Stimulated activated CD4-positive, alpha-beta T cell treated with anti-CD3 and anti-CD28 coated beads, Interleukin-1b, Interleukin-23, amount 100 ng/mL, for 1 hour (primary cell): Measurements from ENCODE around the gene ENO1.
A peak's percentile ranks its signal among the peaks of the same experiment; 100 is the strongest.

Source experiments
- DNase-seq, 2 donors: peaks; one replicate each; pipeline ENCODE4 v3.0.0-alpha.2; 2020; ENCODE audit warnings: low read depth in 2 of 2

ENO1 gene

GRCh38 chr1:8870616-8871538 lies 7.6 kb downstream of the ENO1 start:
- DNase-seq, result no peak

- DNase-seq, result no peak
Measured at GRCh38 chr1:8870103-8870502, 8.4 kb downstream of the ENO1 start.

GRCh38 chr1:8867878-8868567 lies 10.5 kb downstream of the ENO1 start:
- no peak for DNase-seq

- DNase-seq, result no peak
Measured at GRCh38 chr1:8866792-8867415, 11.6 kb downstream of the ENO1 start.

- DNase-seq, result no peak
Measured at GRCh38 chr1:8866173-8866791, 12.2 kb downstream of the ENO1 start.

GRCh38 chr1:8864713-8865344 lies 13.7 kb downstream of the ENO1 start:
- no peak for DNase-seq

GRCh38 chr1:8863794-8864233 lies 14.7 kb downstream of the ENO1 start:
- DNase-seq, result no peak

GRCh38 chr1:8863138-8863537 lies 15.3 kb downstream of the ENO1 start:
- DNase-seq, result no peak

GRCh38 chr1:8862528-8862927 lies 16.0 kb downstream of the ENO1 start:
- no peak for DNase-seq

- DNase-seq, result no peak
Measured at GRCh38 chr1:8860738-8861516, 17.6 kb downstream of the ENO1 start.

GRCh38 chr1:8858888-8859706 lies 19.4 kb downstream of the ENO1 start:
- DNase-seq, result no peak

GRCh38 chr1:8858112-8858668 lies 20.3 kb downstream of the ENO1 start:
- no peak for DNase-seq

GRCh38 chr1:8856689-8857412 lies 21.6 kb downstream of the ENO1 start:
- DNase-seq, result no peak

- no peak for DNase-seq
Measured at GRCh38 chr1:8854240-8854639, 24.2 kb downstream of the ENO1 start.

GRCh38 chr1:8851060-8851459 lies 27.4 kb downstream of the ENO1 start:
- DNase-seq, result no peak

GRCh38 chr1:8848663-8849386 lies 29.7 kb downstream of the ENO1 start:
- peak; percentile 38 to 61 for DNase-seq

- no peak for DNase-seq
Measured at GRCh38 chr1:8847990-8848389, 30.5 kb downstream of the ENO1 start.

- no peak for DNase-seq
Measured at GRCh38 chr1:8846263-8846662, 32.2 kb downstream of the ENO1 start.
